Endothelial cell of umbilical vein (primary cell): ENCODE data around the gene GNAQ. TPM values are rescaled to one million over a fixed set of nuclear protein-coding genes. Genes with fewer than 3 reads are reported as not detected.

Experiments
- BruUV-seq: library from RNA; stranded (reverse); fragments of 400-500 nt; replicated peaks from 2 replicates; lab custom pipeline; 2021; lab: Mats Ljungman, UMichigan
- CTCF ChIA-PET: fragments of 300-600, 350-600 bp; sonication (Branson Sonifier 250); formaldehyde crosslinking; loops from one replicate; lab custom pipeline; 2021; ENCODE audit warnings: antibody characterized with exemption, inconsistent platforms; lab: Charles Lee
- POLR2A ChIA-PET: fragments of 300-600, 350-600 bp; sonication (Branson Sonifier 250); formaldehyde crosslinking; loops from one replicate; lab custom pipeline; 2021; ENCODE audit warnings: antibody characterized with exemption, inconsistent platforms; lab: Charles Lee
- DNase-seq: peaks from one replicate; pipeline ENCODE4 v3.0.0-alpha.2; 2011; ENCODE audit warnings: low read depth, low spot score
- FAIRE-seq: peaks from 2 replicates; lab custom pipeline; 2011; peaks lifted over from hg19 to GRCh38; lab: Jason Lieb, UNC
- H2AFZ ChIP-seq: 2 replicates; pipeline ENCODE4 v1.6.0; 2012; ENCODE audit warnings: low read depth, low read length, control low read depth, inconsistent platforms
- H3K27ac ChIP-seq: 2 replicates; pipeline ENCODE4 v1.5.1; 2011; ENCODE audit warnings: low read depth, mild to moderate bottlenecking, control low read depth, low read length, moderate library complexity; ENCODE audit not compliant: insufficient read depth
- H3K27me3 ChIP-seq, 2 experiments: 2 replicates each; pipeline versions ENCODE4 v1.6.0 to v1.6.1; 2011; ENCODE audit warnings: low read length in 2 of 2, mixed read lengths in 1 of 2; ENCODE audit not compliant: control insufficient read depth in 2 of 2, insufficient read depth in 2 of 2
- H3K36me3 ChIP-seq, 2 experiments: 2 replicates in 1 of 2; 3 replicates in 1 of 2; pipeline ENCODE4 v1.5.1; 2011; ENCODE audit warnings: low read length in 2 of 2, mild to moderate bottlenecking in 1 of 2, moderate library complexity in 1 of 2; ENCODE audit not compliant: control insufficient read depth in 2 of 2, insufficient read depth in 2 of 2; ENCODE audit errors: extremely low read depth in 1 of 2
- H3K4me1 ChIP-seq: 3 replicates; pipeline ENCODE4 v1.5.1; 2011; ENCODE audit warnings: mild to moderate bottlenecking, low read length; ENCODE audit not compliant: control insufficient read depth, insufficient read depth; ENCODE audit errors: extremely low read depth
- H3K4me2 ChIP-seq: 2 replicates; pipeline ENCODE4 v1.6.1; 2011; ENCODE audit warnings: low read length, control low read depth, mixed read lengths; ENCODE audit not compliant: insufficient read depth
- H3K4me3 ChIP-seq, 3 experiments: fragments of 200-600 bp in 1 of 3; sonication (generic), shearing (Covaris generic) in 1 of 3; replicated peaks in 1 of 3; 2 replicates each; pipeline ENCODE4 v1.5.1; 2011 to 2016; ENCODE audit warnings: control low read depth in 3 of 3, low read length in 3 of 3, mild to moderate bottlenecking in 2 of 3, inconsistent platforms in 1 of 3, low read depth in 1 of 3, moderate library complexity in 1 of 3; ENCODE audit not compliant: insufficient read depth in 1 of 3
- H3K79me2 ChIP-seq: 2 replicates; pipeline ENCODE4 v1.6.0; 2012; ENCODE audit warnings: low read length, inconsistent platforms; ENCODE audit not compliant: control insufficient read depth, insufficient read depth
- H3K9ac ChIP-seq: replicated peaks from 2 replicates; pipeline ENCODE3; 2011; ENCODE audit warnings: low read length, control low read depth; ENCODE audit not compliant: insufficient read depth; ENCODE audit errors: extremely low read depth
- H3K9me1 ChIP-seq: replicated peaks from 3 replicates; pipeline ENCODE4 v1.6.0; 2011; ENCODE audit warnings: mild to moderate bottlenecking, low read length; ENCODE audit not compliant: control insufficient read depth, insufficient read depth; ENCODE audit errors: extremely low read depth
- H3K9me3 ChIP-seq: replicated peaks from 2 replicates; pipeline ENCODE4 v1.5.1; 2012; ENCODE audit warnings: low read length, inconsistent platforms; ENCODE audit not compliant: control insufficient read depth, insufficient read depth
- H4K20me1 ChIP-seq: replicated peaks from 2 replicates; pipeline ENCODE3; 2011; ENCODE audit warnings: mild to moderate bottlenecking, low read length; ENCODE audit not compliant: control insufficient read depth, insufficient read depth; ENCODE audit errors: extremely low read depth
- CTCF ChIP-seq, 2 donors: IDR thresholded peaks; 1 replicate in 1 of 2; 2 replicates in 1 of 2; pipeline ENCODE4 v1.5.1; 2011; ENCODE audit warnings: low read length in 2 of 2, mild to moderate bottlenecking in 2 of 2, moderate library complexity in 2 of 2, control low read depth in 1 of 2, inconsistent platforms in 1 of 2, low read depth in 1 of 2; ENCODE audit not compliant: insufficient read depth in 1 of 2; ENCODE audit errors: extremely low read depth in 1 of 2
- EZH2 ChIP-seq: IDR thresholded peaks from 2 replicates; pipeline ENCODE4 v1.6.1; 2012; ENCODE audit warnings: borderline replicate concordance, low read depth, mild to moderate bottlenecking, moderate library complexity, low read length, inconsistent platforms; ENCODE audit not compliant: severe bottlenecking
- FOS ChIP-seq: IDR thresholded peaks from 2 replicates; pipeline ENCODE4 v1.6.1; 2011; ENCODE audit warnings: mild to moderate bottlenecking, low read length, moderate library complexity, borderline replicate concordance; ENCODE audit not compliant: insufficient read depth
- GATA2 ChIP-seq: IDR thresholded peaks from 2 replicates; pipeline ENCODE4 v1.7.0; 2011; ENCODE audit warnings: low read depth, mild to moderate bottlenecking, moderate library complexity, mixed read lengths, low read length; ENCODE audit not compliant: insufficient read length, insufficient read depth
- JUN ChIP-seq: IDR thresholded peaks from 2 replicates; pipeline ENCODE4 v1.6.1; 2011; ENCODE audit warnings: borderline replicate concordance, low read depth; ENCODE audit not compliant: insufficient read length, insufficient read depth
- MAX ChIP-seq: IDR thresholded peaks from 2 replicates; pipeline ENCODE4 v1.6.1; 2011; ENCODE audit not compliant: insufficient read depth, insufficient read length
- MYC ChIP-seq: IDR thresholded peaks from one replicate; pipeline ENCODE4 v1.6.1; 2011; ENCODE audit warnings: mild to moderate bottlenecking, low read depth, low read length
- POLR2A ChIP-seq: IDR thresholded peaks from 2 replicates; pipeline ENCODE4 v1.6.1; 2012; ENCODE audit warnings: low read depth, mild to moderate bottlenecking, control low read depth, low read length
- POLR2AphosphoS5 ChIP-seq: IDR thresholded peaks from 2 replicates; pipeline ENCODE4 v1.6.1; 2012; ENCODE audit warnings: low read depth, mild to moderate bottlenecking, control low read depth, low read length, moderate library complexity; ENCODE audit not compliant: insufficient read depth
- dilution Hi-C: fragments of 300-500 bp; cut with MboI; formaldehyde crosslinking; loops from one replicate; pipeline ENCODE4 v1.15.0; 2019; ENCODE audit warnings: low sequenced_read_pairs; ENCODE audit not compliant: extremely low pct_ligation_motif_present
- intact Hi-C: fragments of 100-400 bp; cut with micrococcal nuclease; formaldehyde crosslinking; loops from one replicate; pipeline ENCODE4 v1.10.0; 2022
- polyA plus RNA-seq, 4 experiments: library from polyadenylated mRNA; depleted of rRNA in 3 of 4; stranded (reverse) in 3 of 4; unstranded in 1 of 4; fragments of >200 nt; gene quantifications; 2 replicates each; pipeline versions ENCODE4 v1.2.1 to v1.2.3, GENCODE V29; 2011 to 2012; ENCODE audit warnings: missing spikeins in 1 of 4
- total RNA-seq: library from RNA; stranded (reverse); gene quantifications from 2 replicates; pipeline ENCODE4 v1.2.3, GENCODE V29; 2021

Gene GNAQ
- total and polyA plus RNA-seq, 2 donors (not counting 3 experiments of a cell fraction or from before 2014, with no cell fraction given): 26.1 to 67.3 TPM

GRCh38 chr9:78073722-78074121 is 42.1 kb upstream of the GNAQ start:
- POLR2A ChIA-PET: no interaction called here
- Histone ChIP-seq H3K4me1 (no peaks in the 10 kb centered on the region), H3K9ac (no peak overlapping the region), H4K20me1 (no peaks in the 10 kb centered on the region), H2AFZ (no peak overlapping the region), H3K36me3 (no peaks in the 10 kb centered on the region), H3K4me3 (no peak overlapping the region), H3K9me1 (no peaks in the 10 kb centered on the region), H3K4me2 (no peak overlapping the region), H3K79me2 (no peaks in the 10 kb centered on the region), H3K27ac (no peak overlapping the region), H3K27me3 (peaks cover 4 to 8% of the 10 kb centered on the region in 2 experiments), H3K9me3 (no peaks in the 10 kb centered on the region)
- BruUV-seq: no TSS peak
- FAIRE-seq: no peak
- dilution Hi-C loops (no loop called here), intact Hi-C loops (no loop called here)
- CTCF ChIA-PET: no interaction called here
- DNase-seq: no peak
- no peak for TF ChIP-seq EZH2
- no peak for TF ChIP-seq FOS
- no peak for TF ChIP-seq POLR2AphosphoS5
- TF ChIP-seq MYC: no peak

GRCh38 chr9:78072586-78073199 is 41.1 kb upstream of the GNAQ start:
- peaks cover 4 to 8% of the 10 kb centered on the region in 2 experiments for H3K27me3 ChIP-seq
- intact Hi-C loops (no loop called here), dilution Hi-C loops (no loop called here)
- no peaks in the 10 kb centered on the region for H3K36me3 ChIP-seq
- H3K9ac ChIP-seq: no peak overlapping the region
- no peaks in the 10 kb centered on the region for H3K79me2 ChIP-seq
- no peak overlapping the region for H2AFZ ChIP-seq
- no peaks in the 10 kb centered on the region for H3K4me1 ChIP-seq
- TF ChIP-seq MAX (no peak), MYC (no peak), FOS (no peak), POLR2AphosphoS5 (no peak), CTCF (IDR thresholded peaks at IDR 0.05; ENCODE audit: extremely low read depth in 1 of 2, insufficient read depth in 1 of 2, low read depth in 1 of 2, low read length in 2 of 2) (no peak), POLR2A (no peak), JUN (no peak), GATA2 (no peak)
- no peaks in the 10 kb centered on the region for H4K20me1 ChIP-seq
- no peak overlapping the region for H3K4me3 ChIP-seq
- no peak overlapping the region for H3K27ac ChIP-seq
- FAIRE-seq (no peak), DNase-seq (no peak)
- BruUV-seq: no TSS peak
- H3K4me2 ChIP-seq: no peak overlapping the region
- CTCF ChIA-PET: interaction anchor here (1.2 kb wide), 2 partner anchors 14 to 23 kb away, joined by 3 read pairs; no protein-coding TSS in a partner anchor
- no peaks in the 10 kb centered on the region for H3K9me3 ChIP-seq
- no peaks in the 10 kb centered on the region for H3K9me1 ChIP-seq
- POLR2A ChIA-PET: no interaction called here
